Measurements from ENCODE around the gene ERC1. TPM values are rescaled to one million over a fixed set of nuclear protein-coding genes. Genes with fewer than 3 reads are reported as not detected.

Gene ERC1
- total and polyA plus RNA-seq, 2 donors (not counting 3 experiments of a cell fraction or from before 2014, with no cell fraction given): 11.7 to 66.1 TPM

- intact Hi-C loops (cut with micrococcal nuclease): no loop called here
- Histone ChIP-seq H3K9ac (replicated peaks; ENCODE audit: extremely low read depth, insufficient read depth, low read length) (no peak overlapping the region), H3K4me2 (ENCODE audit: insufficient read depth, low read length) (no peak overlapping the region), H3K27ac (ENCODE audit: insufficient read depth, low read depth, low read length) (no peak overlapping the region), H3K79me2 (ENCODE audit: control insufficient read depth, insufficient read depth, low read length) (no peaks in the 10 kb centered on the region), H3K9me1 (replicated peaks; ENCODE audit: control insufficient read depth, extremely low read depth, insufficient read depth, low read length) (no peaks in the 10 kb centered on the region), H3K36me3 (ENCODE audit: control insufficient read depth in 2 of 2, extremely low read depth in 1 of 2, insufficient read depth in 2 of 2, low read length in 2 of 2) (no peaks in the 10 kb centered on the region), H4K20me1 (replicated peaks; ENCODE audit: control insufficient read depth, extremely low read depth, insufficient read depth, low read length) (no peaks in the 10 kb centered on the region), H3K9me3 (replicated peaks; ENCODE audit: control insufficient read depth, insufficient read depth, low read length) (no peaks in the 10 kb centered on the region), H3K4me1 (ENCODE audit: control insufficient read depth, extremely low read depth, insufficient read depth, low read length) (no peaks in the 10 kb centered on the region), H3K4me3 (replicated peaks in 1 of 3; ENCODE audit: insufficient read depth in 1 of 3, low read depth in 1 of 3, low read length in 3 of 3) (no peak overlapping the region), H3K27me3 (ENCODE audit: control insufficient read depth in 2 of 2, insufficient read depth in 2 of 2, low read length in 2 of 2) (no peaks in the 10 kb centered on the region), H2AFZ (ENCODE audit: low read depth, low read length) (no peak overlapping the region)
- DNase-seq (ENCODE audit: low read depth, low spot score): no peak
- POLR2A ChIA-PET: no interaction called here
- no peak for FAIRE-seq
- dilution Hi-C loops (cut with MboI; ENCODE audit: extremely low pct_ligation_motif_present, low sequenced_read_pairs): no loop called here
- CTCF ChIA-PET: interaction anchor here (2.1 kb wide), 1 partner anchor 162 kb away, joined by 7 read pairs; no protein-coding TSS in a partner anchor
- no TSS peak for BruUV-seq (replicated peaks)
- TF ChIP-seq EZH2 (IDR thresholded peaks at IDR 0.05; ENCODE audit: borderline replicate concordance, low read depth, low read length, severe bottlenecking) (no peak), GATA2 (IDR thresholded peaks at IDR 0.05; ENCODE audit: insufficient read depth, insufficient read length, low read depth, low read length) (no peak), CTCF (IDR thresholded peaks at IDR 0.05; ENCODE audit: extremely low read depth in 1 of 2, insufficient read depth in 1 of 2, low read depth in 1 of 2, low read length in 2 of 2) (no peak), POLR2A (IDR thresholded peaks at IDR 0.05; ENCODE audit: low read depth, low read length) (no peak), FOS (IDR thresholded peaks at IDR 0.05; ENCODE audit: borderline replicate concordance, insufficient read depth, low read length) (no peak)
- TF ChIP-seq, protein P1, sequence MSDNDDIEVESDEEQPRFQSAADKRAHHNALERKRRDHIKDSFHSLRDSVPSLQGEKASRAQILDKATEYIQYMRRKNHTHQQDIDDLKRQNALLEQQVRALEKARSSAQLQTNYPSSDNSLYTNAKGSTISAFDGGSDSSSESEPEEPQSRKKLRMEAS (IDR thresholded peaks at IDR 0.05; ENCODE audit: insufficient read depth, insufficient read length): no peak
These were observed 289.0 kb downstream of the ERC1 start for GRCh38 chr12:1280059-1280458.
